ENCODE measurements around the gene TNNI3K. TPM values are rescaled to one million over a fixed set of nuclear protein-coding genes. Genes with fewer than 3 reads are reported as not detected.

TNNI3K gene
- polyA plus RNA-seq, 10 donors = 0.48 to 1.2 (median 0.79) TPM

DNA sequence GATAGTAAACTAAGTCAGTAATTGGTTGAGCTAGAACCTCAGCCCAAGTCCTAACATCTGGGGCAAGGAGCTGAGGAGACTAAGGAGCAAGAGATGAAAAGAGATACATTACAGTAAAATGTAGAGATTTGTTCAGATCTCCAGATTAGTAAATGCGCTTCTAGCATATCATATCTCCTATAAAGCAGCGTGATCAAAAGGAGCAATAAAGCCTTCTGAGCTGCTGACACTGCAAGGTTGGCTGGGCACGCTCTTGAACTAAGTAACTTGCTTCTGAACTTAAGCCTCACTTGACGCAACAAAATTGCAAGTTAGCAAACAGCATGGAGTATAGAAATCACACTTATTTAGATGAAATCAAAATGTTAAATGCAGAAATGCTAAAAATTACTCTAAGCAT is 196.3 kb downstream of the TNNI3K start:
- DNase-seq = no peak

DNA sequence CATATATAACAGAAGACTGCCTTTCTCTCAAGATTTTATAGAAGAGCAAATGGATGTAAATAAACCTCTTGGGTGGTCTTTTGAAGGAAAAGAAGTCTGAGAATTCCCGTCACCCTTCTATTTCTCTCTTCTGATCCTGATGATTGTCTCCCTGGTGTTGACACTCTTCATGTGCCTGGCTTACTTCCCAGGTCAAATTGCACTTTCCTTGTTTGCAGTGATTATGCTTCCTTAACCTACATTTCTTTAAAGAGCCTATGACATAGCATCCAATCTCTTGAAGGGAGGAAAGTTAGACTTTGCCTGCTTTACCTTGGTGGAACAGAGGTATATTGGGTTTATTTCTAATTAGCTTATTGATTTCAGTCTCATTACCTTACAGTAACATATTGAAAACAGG is 197.1 kb downstream of the TNNI3K start:
- no peak for DNase-seq

DNA sequence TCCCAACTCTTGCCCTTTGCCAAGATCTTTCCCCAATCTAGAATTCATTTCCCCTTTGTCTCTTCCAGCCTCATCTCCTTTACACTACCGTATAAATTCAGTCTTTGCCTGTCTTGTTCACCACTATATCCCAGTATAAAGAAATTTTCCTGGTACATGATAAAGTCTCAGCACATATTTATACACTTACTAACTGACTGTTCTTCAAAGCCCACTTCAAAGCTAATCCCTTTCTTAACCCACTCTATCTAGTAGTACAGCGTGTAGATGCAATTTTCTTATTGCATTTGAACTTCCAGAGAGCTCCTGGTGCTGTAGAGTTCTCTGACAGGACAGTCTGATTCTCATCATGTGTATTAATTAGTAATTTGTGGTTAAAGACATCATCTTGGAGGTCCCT is 199.1 kb downstream of the TNNI3K start:
- no peak for DNase-seq

DNA sequence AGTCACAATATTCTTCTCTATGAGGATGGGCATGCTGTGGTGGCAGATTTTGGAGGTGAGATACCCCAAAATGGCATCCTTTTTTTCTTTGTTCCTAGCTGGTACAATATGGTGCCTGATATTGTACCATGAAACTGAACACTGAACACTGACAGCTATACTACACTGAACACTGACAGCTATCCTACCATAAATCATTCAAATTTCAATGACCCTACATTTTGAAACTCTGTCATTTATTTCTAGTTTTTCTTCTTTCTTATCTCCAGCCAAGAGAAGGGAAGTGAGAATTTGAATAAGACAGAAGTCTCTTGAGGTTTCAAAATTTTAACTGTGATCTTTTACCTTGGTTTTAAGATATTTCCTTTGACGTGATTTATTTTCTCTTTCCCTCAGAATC is 200.9 kb downstream of the TNNI3K start:
- no peak for DNase-seq

DNA sequence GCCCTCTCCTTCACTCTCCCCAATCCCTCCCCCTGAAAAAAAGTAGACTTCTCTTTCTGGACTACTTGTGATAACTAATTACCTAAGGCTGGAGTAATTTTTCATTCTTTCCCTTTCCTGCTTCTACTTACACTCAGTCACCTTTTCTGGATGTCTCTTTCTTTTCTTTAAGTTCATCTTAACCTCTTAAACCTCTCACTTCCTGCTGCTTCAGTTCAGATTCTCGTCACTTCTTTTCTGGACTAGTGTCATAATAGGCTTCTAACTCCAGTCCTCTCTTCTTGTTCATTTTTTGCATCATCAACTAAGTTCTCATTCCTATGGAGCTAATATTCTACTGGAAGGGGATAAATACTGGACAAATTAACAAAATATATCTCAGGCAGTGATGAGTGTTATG is 201.8 kb downstream of the TNNI3K start:
- DNase-seq = no peak

DNA sequence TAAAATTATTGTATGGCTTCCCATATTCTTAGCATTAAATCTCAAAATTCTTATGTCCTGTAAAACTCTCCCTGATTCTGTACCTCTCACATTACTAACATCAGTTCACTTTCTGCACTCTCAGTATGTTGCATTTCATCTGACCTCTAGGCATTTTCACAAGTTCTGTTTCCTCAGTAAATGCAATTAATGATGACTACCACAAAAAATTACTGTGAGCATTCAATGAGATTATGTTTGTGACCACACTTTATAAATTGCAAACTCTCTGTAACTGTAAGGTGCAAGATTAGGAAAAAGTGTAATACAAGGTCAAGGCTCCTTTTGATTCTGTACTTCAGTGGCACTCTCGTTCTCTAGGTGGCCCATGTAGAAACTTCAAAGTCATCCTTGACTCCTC is 216.8 kb downstream of the TNNI3K start:
- no peak for DNase-seq

DNA sequence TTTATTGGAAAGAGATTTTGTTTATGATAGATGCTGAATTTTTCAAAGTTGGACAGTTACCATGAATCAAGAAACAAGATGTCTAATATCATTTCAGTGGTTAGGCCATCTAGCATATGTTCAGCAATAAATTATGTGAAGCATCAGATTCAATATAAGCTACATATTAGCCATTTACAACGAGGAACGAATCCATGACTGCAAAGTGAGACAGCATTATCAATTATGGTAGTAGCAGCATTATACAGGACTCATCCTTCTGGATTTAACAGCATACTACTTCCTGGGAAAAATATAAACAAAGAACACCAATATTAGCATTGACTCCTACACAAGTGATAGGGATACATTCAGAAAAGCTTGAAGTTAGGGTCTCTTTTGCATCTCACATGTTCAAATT is 218.1 kb downstream of the TNNI3K start:
- no peak for DNase-seq

DNA sequence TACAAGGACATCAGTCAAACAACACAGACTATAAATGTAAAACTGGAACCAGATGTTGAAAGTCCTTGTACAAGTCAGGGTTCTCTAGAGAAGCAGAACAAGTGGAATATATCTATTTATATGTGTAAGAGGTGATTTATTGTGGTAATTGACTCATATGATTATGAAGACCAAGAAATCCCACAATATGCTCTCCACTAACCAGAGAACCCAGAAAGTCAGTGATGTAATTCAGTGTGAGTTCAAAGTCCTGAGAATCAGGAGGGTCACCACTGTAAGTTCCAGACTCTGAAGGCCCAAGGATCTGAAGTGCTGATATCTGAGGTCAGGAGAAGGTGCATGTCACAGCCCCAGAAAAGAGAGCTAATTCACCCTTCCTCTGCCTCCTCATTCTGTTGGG is 220.2 kb downstream of the TNNI3K start:
- no peak for DNase-seq

DNA sequence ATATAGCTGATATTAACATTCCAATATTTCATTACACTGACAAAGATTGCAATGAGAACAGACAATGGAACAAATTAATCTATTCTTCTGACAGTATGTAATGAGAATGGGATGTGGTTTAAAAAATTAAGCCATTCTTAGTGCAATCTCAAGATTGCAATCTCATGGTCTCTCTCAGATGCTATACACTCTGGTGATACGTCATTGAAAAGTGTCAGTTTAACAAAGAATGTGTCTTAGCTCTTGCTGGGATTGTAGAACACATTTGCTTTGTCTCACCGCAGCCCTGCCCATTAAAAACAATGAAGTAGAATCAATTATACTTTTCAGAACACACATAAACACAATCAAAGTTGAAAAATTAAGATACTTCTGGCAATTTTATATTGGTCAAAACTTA is 222.1 kb downstream of the TNNI3K start:
- DNase-seq = no peak

DNA sequence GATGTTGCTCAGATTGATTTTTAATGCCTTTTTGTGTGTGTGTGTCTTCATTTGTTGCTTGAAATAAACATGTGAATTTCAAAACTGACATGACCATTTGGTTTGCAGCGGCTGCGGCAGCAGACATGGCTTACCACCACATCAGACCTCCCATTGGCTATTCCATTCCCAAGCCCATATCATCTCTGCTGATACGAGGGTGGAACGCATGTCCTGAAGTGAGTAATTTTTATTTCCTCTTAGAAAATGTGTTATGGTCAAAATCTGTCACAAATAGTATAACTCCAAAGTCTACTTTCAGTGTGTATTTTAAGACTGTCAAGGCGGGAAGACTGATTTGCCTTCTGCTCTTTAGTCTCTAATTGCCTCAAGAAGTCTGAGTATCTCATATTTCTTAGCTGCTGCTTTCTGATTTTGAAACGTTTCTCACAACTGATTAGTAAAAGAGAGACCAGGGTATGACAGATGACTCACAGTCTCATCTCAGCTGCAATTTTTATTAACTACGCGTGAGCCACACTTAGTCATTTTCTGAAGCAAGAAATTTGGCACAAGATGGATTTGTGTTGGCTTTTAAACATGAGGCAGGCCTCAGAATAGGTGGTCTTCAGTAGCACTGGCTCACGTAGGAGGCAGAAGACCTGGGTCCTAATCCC is 228.3 kb downstream of the TNNI3K start:
- DNase-seq = peak in 1 of 3 donors; percentile 47

DNA sequence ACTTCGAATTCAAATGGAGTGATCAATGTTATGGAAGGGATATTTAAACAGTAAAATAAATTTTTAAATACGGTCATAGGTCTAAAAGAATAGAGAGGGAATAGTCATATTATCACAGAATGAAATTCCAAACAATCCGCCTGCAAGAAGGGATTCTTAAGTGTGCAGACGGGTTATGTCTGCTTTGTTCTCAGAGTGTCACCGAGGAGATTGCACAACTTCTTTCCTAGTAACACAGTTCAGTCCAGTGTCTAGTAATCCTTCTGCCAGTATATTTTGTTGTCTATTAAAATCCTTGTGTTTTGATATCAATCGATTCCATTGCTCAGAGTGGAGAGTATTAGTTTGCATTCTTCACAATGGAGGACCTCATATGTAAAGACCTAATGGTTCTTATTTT is 228.8 kb downstream of the TNNI3K start:
- no peak for DNase-seq

DNA sequence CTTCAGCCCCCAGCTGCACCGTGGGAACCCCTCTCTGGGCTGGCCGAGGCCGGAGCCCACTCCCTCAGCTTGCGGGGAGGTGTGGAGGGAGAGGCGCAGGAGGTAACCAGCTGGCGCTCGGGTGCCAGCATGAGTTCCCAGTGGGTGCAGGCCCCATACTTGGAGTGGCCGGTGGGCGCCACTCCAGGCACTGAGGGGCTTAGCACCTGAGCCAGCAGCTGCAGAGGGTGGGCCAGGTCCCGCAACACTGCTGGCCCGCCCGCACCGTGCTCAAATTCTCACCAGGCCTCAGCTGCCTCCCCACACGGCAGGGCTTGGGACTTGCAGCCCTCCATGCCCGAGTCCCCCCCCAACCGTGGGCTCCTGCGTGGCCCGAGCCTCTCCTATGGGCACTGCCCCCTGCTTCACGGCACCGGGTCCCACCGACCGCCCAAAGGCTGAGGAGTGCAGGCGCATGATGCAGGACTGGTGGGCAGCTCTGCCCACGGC is 230.1 kb downstream of the TNNI3K start:
- DNase-seq = no peak

DNA sequence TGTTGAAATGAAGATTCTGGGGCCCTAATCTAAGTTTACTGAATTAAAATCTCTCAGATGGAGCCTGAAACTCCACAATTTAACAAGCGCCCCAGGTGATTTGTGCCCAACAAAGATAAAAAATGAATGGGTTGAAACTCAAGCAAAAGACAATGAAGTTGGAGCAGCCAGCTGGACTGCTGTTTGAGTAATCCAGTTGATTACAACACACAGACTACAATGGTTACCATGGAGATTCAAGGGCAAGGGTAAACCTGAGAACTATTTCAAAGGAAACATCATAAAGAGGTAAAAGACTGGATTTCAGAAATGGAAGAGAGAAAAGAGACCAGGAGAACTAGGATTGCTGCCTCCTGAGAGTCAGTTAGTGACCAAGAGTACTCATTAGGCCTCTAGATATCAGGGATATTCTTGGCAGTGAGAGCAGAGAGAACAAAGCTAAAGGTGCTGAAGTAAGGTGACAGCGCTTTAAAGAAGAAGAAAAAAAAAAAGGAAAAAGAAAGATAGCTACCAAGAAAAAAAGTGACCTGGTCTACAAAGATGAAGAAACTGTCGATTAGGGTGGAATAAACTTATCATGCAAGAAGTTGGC is 232.7 kb downstream of the TNNI3K start:
- no peak for DNase-seq

DNA sequence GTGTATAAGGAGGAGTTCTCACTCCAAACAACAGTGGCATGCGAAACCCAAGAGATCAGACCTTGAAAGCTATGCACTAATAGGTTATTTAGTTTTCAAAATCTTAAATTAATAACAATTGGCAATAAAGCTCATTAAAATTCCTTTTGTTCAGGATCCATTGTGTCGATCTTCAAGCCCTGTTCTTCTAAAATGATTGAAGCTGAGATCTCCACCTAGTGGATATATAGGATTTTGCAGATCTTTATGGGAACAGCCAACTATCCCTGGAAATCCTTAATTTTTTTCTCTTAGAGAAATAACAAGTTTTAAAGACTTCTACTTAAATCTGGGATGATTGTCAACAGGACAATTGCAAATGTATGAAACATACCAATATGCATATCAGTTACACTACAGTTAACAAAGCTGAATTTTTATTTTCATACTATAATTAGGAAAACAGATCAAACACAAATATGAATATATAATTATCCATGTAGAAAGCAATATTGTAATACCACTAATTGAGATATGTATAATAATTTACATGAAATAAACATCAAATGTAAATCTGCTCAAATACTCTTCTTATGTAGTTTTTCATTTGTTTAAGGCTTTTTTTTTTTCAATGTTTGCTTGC is 233.9 kb downstream of the TNNI3K start:
- peak; percentile 23 to 61 (median 38) for DNase-seq

DNA sequence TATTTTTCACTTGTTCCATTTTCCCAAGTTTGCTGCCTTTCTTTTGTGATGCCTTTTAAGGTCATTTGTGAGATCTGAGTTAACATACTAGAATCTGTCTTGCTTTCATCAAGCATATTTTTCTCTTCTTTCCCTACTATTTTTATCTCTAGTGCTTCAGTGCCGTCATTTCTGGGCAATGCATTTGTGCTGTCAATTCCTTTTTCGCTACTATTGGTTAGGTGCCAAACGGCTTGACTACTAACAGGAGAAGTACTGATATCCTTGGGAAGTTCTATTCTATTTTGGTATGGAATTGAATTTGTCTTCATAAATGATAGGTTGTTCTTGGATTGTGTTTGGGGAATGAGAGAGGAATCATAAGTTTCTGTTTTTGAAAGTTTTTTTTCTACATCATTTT is 235.1 kb downstream of the TNNI3K start:
- peak; percentile 8 to 18 (median 11) for DNase-seq

DNA sequence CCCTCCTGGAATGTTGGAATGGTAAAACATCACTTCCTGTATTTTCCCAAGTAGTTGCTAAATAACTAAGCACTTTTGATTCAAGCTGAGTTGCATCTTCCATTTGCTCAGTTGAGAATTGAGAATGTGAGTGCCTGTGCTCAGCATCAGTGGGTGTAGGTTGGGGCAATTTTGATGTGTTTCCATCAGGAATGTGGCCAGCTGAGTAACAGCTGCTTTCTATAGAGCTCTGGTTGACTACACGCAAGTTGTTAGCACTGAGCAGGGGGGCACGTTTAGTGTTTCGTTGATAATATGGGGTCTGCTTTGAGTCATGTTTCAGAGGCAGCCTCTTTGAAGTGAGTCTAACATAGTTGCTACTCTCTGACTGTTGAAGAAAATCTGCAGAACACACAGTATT is 235.7 kb downstream of the TNNI3K start:
- DNase-seq = peak in 1 of 3 donors; percentile 6

DNA sequence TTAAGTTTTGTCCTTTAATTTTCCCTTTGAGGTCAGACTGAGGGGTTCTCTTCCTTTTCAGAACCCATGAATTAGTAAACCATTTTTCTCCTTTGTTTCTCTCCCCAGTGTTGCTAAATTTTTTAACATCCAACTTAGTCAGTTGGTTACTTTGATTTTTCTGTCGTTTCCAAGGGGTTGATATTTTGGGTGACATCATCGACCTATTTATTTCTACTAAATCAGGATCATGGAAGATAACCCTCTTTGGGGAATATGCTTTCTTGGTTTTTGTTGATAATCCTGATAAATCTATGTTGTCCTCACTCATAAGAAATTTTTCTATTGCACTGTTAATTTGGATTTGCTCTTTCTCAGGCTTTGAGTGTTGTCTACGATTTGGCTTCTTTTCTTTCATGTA is 236.3 kb downstream of the TNNI3K start:
- no peak for DNase-seq

DNA sequence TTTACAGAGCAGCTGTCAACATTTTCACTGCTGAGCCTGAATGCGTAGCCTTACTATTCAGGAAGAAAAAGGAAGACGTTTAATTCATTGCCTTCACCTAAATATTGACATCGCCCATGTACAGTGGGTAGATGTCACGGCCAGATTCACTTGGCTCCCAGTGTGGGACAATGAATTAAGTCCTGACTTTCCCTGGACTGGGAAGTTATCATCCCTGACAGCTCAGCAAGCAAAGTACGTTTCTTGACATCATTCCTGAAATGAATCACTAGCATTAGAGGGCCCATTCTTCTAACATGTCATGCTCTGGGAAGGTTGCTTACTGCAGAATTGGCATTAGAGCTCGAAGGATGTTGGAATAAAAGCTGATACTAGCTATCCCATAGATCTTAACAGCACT is 239.4 kb downstream of the TNNI3K start:
- DNase-seq = no peak

DNA sequence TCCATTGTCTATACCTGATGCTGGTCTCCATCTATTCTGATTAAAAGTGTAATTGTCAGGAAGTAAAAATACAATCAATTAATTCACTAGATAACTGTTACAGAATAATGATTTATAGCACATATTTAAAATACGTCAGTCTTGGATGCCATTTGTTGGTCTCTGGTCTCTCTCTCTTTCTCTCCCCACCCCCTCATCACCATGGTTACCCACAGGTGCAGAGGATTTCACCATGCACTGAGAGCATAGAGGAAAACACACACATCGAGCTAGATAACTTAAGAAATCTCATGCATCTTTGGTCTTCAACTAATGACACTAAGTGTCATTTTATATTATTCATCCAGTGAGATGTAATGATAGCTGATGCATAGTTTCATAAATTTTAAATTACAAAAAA is 243.8 kb downstream of the TNNI3K start:
- no peak for DNase-seq

DNA sequence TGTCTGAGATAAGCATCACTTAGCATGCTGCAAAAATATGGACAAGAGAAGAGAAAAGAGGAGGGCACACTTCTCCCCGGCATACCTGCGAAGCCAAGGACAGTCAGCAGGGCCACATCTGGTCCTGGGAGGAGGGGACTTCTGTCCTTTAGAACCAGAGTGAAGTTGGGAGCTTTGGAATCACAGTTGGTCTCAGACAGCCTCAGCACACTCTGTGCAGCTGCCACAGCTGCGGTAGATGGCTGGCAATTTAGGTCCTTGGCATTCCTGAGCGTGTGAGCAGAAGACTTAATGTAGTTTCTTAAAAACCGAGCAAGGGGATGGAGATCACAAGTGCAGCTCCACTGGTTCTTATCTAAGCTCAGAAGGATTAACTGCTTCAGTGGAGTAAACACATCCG is 244.9 kb downstream of the TNNI3K start:
- no peak for DNase-seq

DNA sequence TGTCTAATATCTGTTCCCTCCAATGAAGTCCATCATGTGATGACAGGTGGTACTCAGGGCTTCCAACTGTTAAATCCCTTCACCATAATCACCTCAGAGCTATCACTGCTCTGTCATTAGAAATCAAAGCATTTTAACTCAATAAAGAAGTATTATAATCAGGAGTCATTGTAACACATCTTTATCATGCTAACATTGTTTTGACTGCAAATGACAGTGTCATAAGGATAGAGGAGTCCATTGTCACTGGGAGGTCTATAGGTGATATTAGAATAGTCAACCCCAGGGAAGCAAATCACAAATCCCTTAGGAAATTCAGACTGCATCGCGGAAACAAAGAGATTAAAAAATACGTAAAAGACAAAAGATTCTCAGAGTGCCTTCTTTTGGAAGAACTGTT is 246.4 kb downstream of the TNNI3K start:
- no peak for DNase-seq

DNA sequence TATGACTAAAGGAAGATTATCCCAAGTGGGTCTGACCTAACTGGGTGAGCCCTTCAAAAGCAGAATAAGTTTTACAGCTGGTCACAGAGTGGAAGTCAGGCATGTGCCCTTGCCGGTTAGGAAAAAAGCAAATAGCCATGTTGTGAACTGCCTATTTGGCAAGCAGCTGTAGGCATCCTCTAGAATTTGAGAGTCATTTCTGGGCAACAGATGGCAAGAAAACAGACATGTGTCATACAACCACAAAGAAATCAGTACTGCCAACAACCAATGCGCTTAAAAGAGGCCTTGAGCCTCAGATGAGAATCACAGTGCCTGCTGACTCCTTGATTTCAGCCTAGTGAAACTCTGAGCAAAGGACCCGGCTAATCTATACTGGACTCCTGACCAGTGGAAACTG is 250.4 kb downstream of the TNNI3K start:
- DNase-seq = no peak

DNA sequence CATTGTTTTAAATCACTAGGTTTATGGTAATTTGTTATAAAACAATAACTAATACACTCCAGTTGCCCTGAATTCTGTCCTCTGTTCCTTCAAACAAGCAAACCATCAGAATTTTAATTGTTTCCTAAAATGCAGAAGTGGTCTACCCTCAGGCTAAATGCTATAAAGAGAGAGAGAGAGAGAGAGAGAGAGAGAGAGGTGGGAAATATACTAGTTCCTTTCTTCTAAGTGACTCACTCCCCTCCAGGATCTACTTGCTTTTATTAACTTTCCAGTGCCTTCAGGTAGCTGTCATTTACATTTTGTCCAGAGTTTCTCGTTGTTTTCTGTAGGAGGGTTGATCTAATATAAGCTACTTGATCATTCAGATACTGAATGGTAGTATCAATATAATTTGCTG is 250.8 kb downstream of the TNNI3K start:
- DNase-seq = no peak

DNA sequence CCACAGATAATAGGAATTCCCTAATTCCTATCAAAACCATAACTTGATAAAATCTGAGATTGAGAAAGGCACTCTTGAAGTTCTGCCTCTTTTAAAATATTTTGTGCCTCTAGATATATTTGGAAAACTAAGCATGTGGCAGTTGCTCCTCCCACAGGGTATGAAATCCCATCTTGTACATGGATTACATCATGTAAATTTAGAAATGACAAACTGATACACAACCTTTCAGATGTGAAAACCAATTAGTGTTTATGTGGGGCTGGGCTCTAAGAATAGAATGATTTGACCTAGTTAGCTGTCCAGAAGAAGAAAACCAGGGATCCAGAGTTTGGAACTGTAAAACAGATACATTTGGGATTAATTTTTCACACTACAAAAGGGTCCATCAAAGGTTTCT is 261.5 kb downstream of the TNNI3K start:
- DNase-seq = no peak

Measured in muscle of back (tissue), 11 donors.